Kidney epithelial cell (primary cell): ENCODE measurements around the gene NME7. TPM values are rescaled to one million over a fixed set of nuclear protein-coding genes. Genes with fewer than 3 reads are reported as not detected.

ENCODE experiments used
- DNase-seq: peaks from one replicate; pipeline ENCODE4 v3.0.0-alpha.2; 2010; ENCODE audit warnings: low read depth
- H3K27me3 ChIP-seq: 2 replicates; pipeline ENCODE4 v1.6.0; 2011; ENCODE audit warnings: low read length; ENCODE audit not compliant: control insufficient read depth, insufficient read depth
- H3K36me3 ChIP-seq: 2 replicates; pipeline ENCODE4 v1.5.1; 2011; ENCODE audit warnings: low read length; ENCODE audit not compliant: control insufficient read depth, insufficient read depth
- H3K4me3 ChIP-seq: 2 replicates; pipeline ENCODE4 v1.5.1; 2011; ENCODE audit warnings: low read depth, mild to moderate bottlenecking, control low read depth, low read length
- CTCF ChIP-seq: IDR thresholded peaks from 2 replicates; pipeline ENCODE4 v1.5.1; 2011; ENCODE audit warnings: mild to moderate bottlenecking, moderate library complexity, low read length, control low read depth, inconsistent platforms; ENCODE audit not compliant: insufficient read depth, poor library complexity, severe bottlenecking
- total RNA-seq: library from RNA; depleted of rRNA; stranded (reverse); fragments of >200 nt; gene quantifications from 2 replicates; pipeline ENCODE4 v1.2.3, GENCODE V29; 2015

Gene NME7
- total RNA-seq, 1 donor from 2014 or later: 24.4 TPM

- H3K27me3 ChIP-seq: no peaks in the 10 kb centered on the region
- TF ChIP-seq CTCF: no peak
- H3K36me3 ChIP-seq: no peaks in the 10 kb centered on the region
- no peak overlapping the region for H3K4me3 ChIP-seq
- DNase-seq: no peak
Measured at GRCh38 chr1:169260478-169261151, 107.0 kb downstream of the NME7 start.

- H3K27me3 ChIP-seq: no peaks in the 10 kb centered on the region
- TF ChIP-seq CTCF: no peak
- H3K36me3 ChIP-seq: no peaks in the 10 kb centered on the region
- DNase-seq: no peak
- H3K4me3 ChIP-seq: no peak overlapping the region
Measured at GRCh38 chr1:169259816-169260215, 107.8 kb downstream of the NME7 start.

- TF ChIP-seq CTCF: no peak
- no peak for DNase-seq
- no peak overlapping the region for H3K4me3 ChIP-seq
- no peaks in the 10 kb centered on the region for H3K36me3 ChIP-seq
- H3K27me3 ChIP-seq: no peaks in the 10 kb centered on the region
Measured at GRCh38 chr1:169250795-169251194, 116.8 kb downstream of the NME7 start.

- H3K27me3 ChIP-seq: no peaks in the 10 kb centered on the region
- no peak for TF ChIP-seq CTCF
- no peak overlapping the region for H3K4me3 ChIP-seq
- DNase-seq: no peak
- H3K36me3 ChIP-seq: no peaks in the 10 kb centered on the region
Measured at GRCh38 chr1:169250022-169250421, 117.6 kb downstream of the NME7 start.

- DNase-seq: no peak
- no peak for TF ChIP-seq CTCF
- Histone ChIP-seq H3K27me3 (no peaks in the 10 kb centered on the region), H3K4me3 (no peak overlapping the region), H3K36me3 (no peaks in the 10 kb centered on the region)
Measured at GRCh38 chr1:169249611-169250010, 118.0 kb downstream of the NME7 start.

GRCh38 chr1:169245706-169246105 lies 121.9 kb downstream of the NME7 start:
- no peak for DNase-seq
- no peak for TF ChIP-seq CTCF

More at GRCh38 chr1:169245706-169246105, 121.9 kb downstream of the NME7 start:
- no peak overlapping the region for H3K4me3 ChIP-seq
- H3K27me3 ChIP-seq: no peaks in the 10 kb centered on the region
- H3K36me3 ChIP-seq: no peaks in the 10 kb centered on the region
